IMR-90 (cell line): ENCODE measurements around the gene CARM1. TPM values are rescaled to one million over a fixed set of nuclear protein-coding genes. Genes with fewer than 3 reads are reported as not detected.

ENCODE experiments used
- ATAC-seq: fragments of 200-7000 bp; cut with Tn5 transposase; 2 replicates; pipeline ENCODE4 v1.9.1; 2020; ENCODE audit warnings: low read depth, mild to moderate bottlenecking, moderate library complexity
- BruUV-seq: library from RNA; stranded (reverse); fragments of 400-500 nt; replicated peaks from 2 replicates; lab custom pipeline; 2021; lab: Mats Ljungman, UMichigan
- CTCF ChIA-PET: fragments of 300-600 bp; formaldehyde crosslinking; extraction: SDS; loops from one replicate; lab custom pipeline; 2021; ENCODE audit warnings: antibody characterized with exemption; lab: Yijun Ruan, JAX
- POLR2A ChIA-PET: fragments of 300-600 bp; sonication (Branson Sonifier 250); formaldehyde crosslinking; loops from one replicate; lab custom pipeline; 2022; ENCODE audit warnings: antibody characterized with exemption; ENCODE audit not compliant: unreplicated experiment; lab: Charles Lee
- DNase-seq: peaks from one replicate; pipeline ENCODE4 v3.0.0; 2013
- H2AFZ ChIP-seq: replicated peaks from 2 replicates; pipeline ENCODE3; 2013; ENCODE audit warnings: low read length, mild to moderate bottlenecking; ENCODE audit not compliant: poor library complexity
- H2AK5ac ChIP-seq: 2 replicates; pipeline ENCODE4 v1.6.1; 2013; ENCODE audit warnings: low read depth, low read length, inconsistent platforms
- H2AK9ac ChIP-seq: replicated peaks from 2 replicates; pipeline ENCODE3; 2013; ENCODE audit warnings: mild to moderate bottlenecking, low read depth, low read length, moderate library complexity; ENCODE audit not compliant: poor library complexity
- H2BK120ac ChIP-seq: 2 replicates; pipeline ENCODE4 v1.6.1; 2013; ENCODE audit warnings: low read depth, low read length, inconsistent platforms
- H2BK15ac ChIP-seq: 3 replicates; pipeline ENCODE4 v1.6.1; 2013; ENCODE audit warnings: low read depth, low read length, inconsistent platforms
- H2BK20ac ChIP-seq: 2 replicates; pipeline ENCODE4 v1.6.1; 2013; ENCODE audit warnings: low read depth, mild to moderate bottlenecking, inconsistent platforms, low read length, moderate library complexity
- H2BK5ac ChIP-seq: 2 replicates; pipeline ENCODE4 v1.6.1; 2013; ENCODE audit warnings: mild to moderate bottlenecking, low read depth, low read length, inconsistent platforms; ENCODE audit not compliant: poor library complexity, severe bottlenecking
- H3K14ac ChIP-seq: replicated peaks from 2 replicates; pipeline ENCODE4 v1.6.1; 2013; ENCODE audit warnings: low read depth, low read length, inconsistent platforms
- H3K18ac ChIP-seq: 2 replicates; pipeline ENCODE4 v1.6.1; 2013; ENCODE audit warnings: low read depth, low read length, control low read depth
- H3K23ac ChIP-seq: 2 replicates; pipeline ENCODE4 v1.6.1; 2013; ENCODE audit warnings: low read depth, low read length, inconsistent platforms
- H3K27ac ChIP-seq: 2 replicates; pipeline ENCODE4 v1.5.1; 2013; ENCODE audit warnings: mild to moderate bottlenecking, control low read depth, low read length; ENCODE audit not compliant: insufficient read depth
- H3K27me3 ChIP-seq: 2 replicates; pipeline ENCODE4 v1.6.1; 2013; ENCODE audit warnings: low read length; ENCODE audit not compliant: control insufficient read depth, insufficient read depth
- H3K36me3 ChIP-seq: 2 replicates; pipeline ENCODE4 v1.6.1; 2013; ENCODE audit warnings: low read length, mixed read lengths; ENCODE audit not compliant: control insufficient read depth, insufficient read depth
- H3K4ac ChIP-seq: 2 replicates; pipeline ENCODE4 v1.6.1; 2013; ENCODE audit warnings: low read depth, low read length, inconsistent platforms
- H3K4me1 ChIP-seq: 2 replicates; pipeline ENCODE4 v1.6.1; 2013; ENCODE audit warnings: low read length, mixed read lengths; ENCODE audit not compliant: control insufficient read depth, insufficient read depth
- H3K4me2 ChIP-seq: 2 replicates; pipeline ENCODE4 v1.6.1; 2013; ENCODE audit warnings: low read depth, mild to moderate bottlenecking, control low read depth, low read length, moderate library complexity
- H3K4me3 ChIP-seq: 2 replicates; pipeline ENCODE4 v1.5.1; 2013; ENCODE audit warnings: low read depth, mild to moderate bottlenecking, control low read depth, low read length, moderate library complexity; ENCODE audit not compliant: insufficient read depth
- H3K56ac ChIP-seq: 2 replicates; pipeline ENCODE4 v1.6.1; 2013; ENCODE audit warnings: low read length, inconsistent platforms; ENCODE audit not compliant: insufficient read depth; ENCODE audit errors: extremely low read depth
- H3K79me1 ChIP-seq, 2 experiments: 2 replicates each; pipeline ENCODE4 v1.6.1; 2013; ENCODE audit warnings: low read length in 2 of 2, inconsistent platforms in 1 of 2, low read depth in 1 of 2
- H3K9ac ChIP-seq: 2 replicates; pipeline ENCODE4 v1.6.1; 2013; ENCODE audit warnings: low read depth, low read length, control low read depth
- H3K9me1 ChIP-seq: 2 replicates; pipeline ENCODE4 v1.6.1; 2013; ENCODE audit warnings: low read length, inconsistent platforms; ENCODE audit not compliant: insufficient read depth
- H3K9me3 ChIP-seq: 2 replicates; pipeline ENCODE4 v1.6.1; 2013; ENCODE audit warnings: low read length; ENCODE audit not compliant: control insufficient read depth, insufficient read depth
- H4K20me1 ChIP-seq: 2 replicates; pipeline ENCODE4 v1.6.1; 2013; ENCODE audit warnings: low read length, inconsistent platforms; ENCODE audit not compliant: insufficient read depth
- H4K5ac ChIP-seq: 2 replicates; pipeline ENCODE4 v1.6.1; 2013; ENCODE audit warnings: mild to moderate bottlenecking, low read depth, low read length, control low read depth
- H4K8ac ChIP-seq, 2 experiments: 2 replicates each; pipeline ENCODE4 v1.6.1; 2013; ENCODE audit warnings: low read depth in 2 of 2, low read length in 2 of 2, control low read depth in 1 of 2, inconsistent platforms in 1 of 2
- H4K91ac ChIP-seq: 2 replicates; pipeline ENCODE4 v1.6.1; 2013; ENCODE audit warnings: low read depth, low read length, inconsistent platforms; ENCODE audit not compliant: insufficient read depth
- BHLHE40 ChIP-seq: fragments of 150-350 bp; IDR thresholded peaks from 2 replicates; pipeline ENCODE4 v1.6.1; 2016; ENCODE audit warnings: mild to moderate bottlenecking, low read depth, low read length
- CEBPB ChIP-seq: IDR thresholded peaks from 2 replicates; pipeline ENCODE4 v1.6.1; 2012; ENCODE audit warnings: low read depth, low read length, improper control_type of control experiment
- FOS ChIP-seq: fragments of 150-350 bp; IDR thresholded peaks from 2 replicates; pipeline ENCODE4 v1.6.1; 2016; ENCODE audit warnings: low read depth, low read length
- MAFK ChIP-seq: IDR thresholded peaks from 2 replicates; pipeline ENCODE4 v1.6.1; 2012; ENCODE audit warnings: low read depth, low read length, improper control_type of control experiment
- MXI1 ChIP-seq: IDR thresholded peaks from 2 replicates; pipeline ENCODE4 v1.6.1; 2012; ENCODE audit warnings: low read depth, mild to moderate bottlenecking, low read length, moderate library complexity, borderline replicate concordance
- NFE2L2 ChIP-seq: fragments of 150-350 bp; IDR thresholded peaks from 2 replicates; pipeline ENCODE4 v1.6.1; 2016; ENCODE audit warnings: low read depth, mild to moderate bottlenecking, low read length
- POLR2A ChIP-seq: IDR thresholded peaks from 2 replicates; pipeline ENCODE4 v1.6.1; 2012; ENCODE audit warnings: mild to moderate bottlenecking, low read depth, low read length
- RAD21 ChIP-seq: IDR thresholded peaks from 2 replicates; pipeline ENCODE4 v1.6.1; 2012; ENCODE audit warnings: low read length, improper control_type of control experiment
- RCOR1 ChIP-seq: IDR thresholded peaks from 2 replicates; pipeline ENCODE4 v1.6.1; 2012; ENCODE audit warnings: mild to moderate bottlenecking, low read length, improper control_type of control experiment; ENCODE audit not compliant: insufficient replicate concordance
- RFX5 ChIP-seq: IDR thresholded peaks from 2 replicates; pipeline ENCODE4 v1.8.0; 2012; ENCODE audit warnings: low read depth, mild to moderate bottlenecking, low read length, moderate library complexity
- SMC3 ChIP-seq: fragments of 150-350 bp; IDR thresholded peaks from 2 replicates; pipeline ENCODE4 v1.6.1; 2016; ENCODE audit warnings: low read depth, mild to moderate bottlenecking, antibody characterized with exemption, low read length, moderate library complexity
- WGBS, 2 experiments: methylation state at CpG; one replicate each; pipeline versions ENCODE4 v1.1.5 to v1.1.7; 2013; ENCODE audit warnings: missing lambda C conversion rate in 2 of 2; ENCODE audit not compliant: insufficient read length in 1 of 2; ENCODE audit errors: extremely low coverage in 2 of 2; 5-methylcytosine and 5-hydroxymethylcytosine counted together
- dilution Hi-C: fragments of 300-500 bp; cut with HindIII; formaldehyde crosslinking; loops from one replicate; pipeline ENCODE4 v1.14.3; 2018; ENCODE audit warnings: low sequenced_read_pairs; ENCODE audit not compliant: unreplicated experiment
- in situ Hi-C: fragments of 300-500 bp; cut with MboI; formaldehyde crosslinking; loops from 3 replicates; pipeline ENCODE4 v1.14.3; 2019; ENCODE audit warnings: low sequenced_read_pairs, inconsistent platforms, mixed read lengths
- intact Hi-C: fragments of 100-400 bp; cut with micrococcal nuclease; formaldehyde crosslinking; loops from 2 replicates; pipeline ENCODE4 v1.10.0; 2022
- polyA plus RNA-seq, 3 experiments: library from polyadenylated mRNA; depleted of rRNA; stranded (reverse); fragments of >200 nt; gene quantifications; 2 replicates each; pipeline ENCODE4 v1.2.3, GENCODE V29; 2012; ENCODE audit warnings: low replicate concordance in 1 of 3
- total RNA-seq: library from RNA; depleted of rRNA; stranded (reverse); fragments of >200 nt; gene quantifications from 2 replicates; pipeline ENCODE4 v1.2.3, GENCODE V29; 2012
- TF ChIP-seq, protein P1 (sequence below): conservative IDR thresholded peaks from 2 replicates; pipeline ENCODE4 v1.5.1; 2012; ENCODE audit warnings: mild to moderate bottlenecking, low read depth, low read length, improper control_type of control experiment
- TF ChIP-seq, protein P2 (sequence below): fragments of 150-350 bp; IDR thresholded peaks from 2 replicates; pipeline ENCODE4 v1.6.1; 2016; ENCODE audit warnings: low read depth, mild to moderate bottlenecking, low read length, moderate library complexity, borderline replicate concordance
- TF ChIP-seq, protein P3 (sequence below): fragments of 150-350 bp; IDR thresholded peaks from 2 replicates; pipeline ENCODE4 v1.6.1; 2017; ENCODE audit warnings: mild to moderate bottlenecking, antibody characterized with exemption, low read length, low read depth

Gene CARM1
- total and polyA plus RNA-seq, 2 of the 4 experiments (the other 2 are of a cell fraction): 20.3 to 67.1 TPM

DNA sequence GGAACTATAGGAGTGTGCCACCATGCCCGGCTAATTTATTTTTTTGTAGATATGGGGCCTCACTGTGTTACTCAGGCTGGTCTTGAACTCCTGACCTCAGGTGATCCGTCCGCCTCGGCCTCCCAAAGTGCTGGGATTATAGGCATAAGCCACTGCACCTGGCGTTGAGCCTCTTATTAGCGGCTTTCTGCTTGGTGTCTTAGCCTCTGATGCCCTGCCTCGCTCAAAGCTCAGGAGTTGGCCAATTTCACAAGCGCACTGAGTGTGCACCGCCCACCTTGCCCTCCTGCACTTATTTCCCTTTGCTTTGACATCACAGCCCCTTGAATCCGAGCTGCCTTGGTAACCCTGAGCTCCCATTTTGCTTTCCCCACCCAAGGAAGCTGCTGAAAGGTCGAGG lies 47.0 kb downstream of the CARM1 start:
- Histone ChIP-seq H2AK9ac (no peak overlapping the region), H3K4me1 (peaks cover 12% of the 10 kb centered on the region), H2BK15ac (no peak overlapping the region), H3K56ac (no peak overlapping the region), H3K36me3 (peaks cover 60% of the 10 kb centered on the region), H3K4me3 (no peak overlapping the region), H3K18ac (no peak overlapping the region), H3K4me2 (no peak overlapping the region), H4K20me1 (peaks cover 14% of the 10 kb centered on the region), H3K27ac (no peak overlapping the region), H3K23ac (no peak overlapping the region), H3K9me1 (no peaks in the 10 kb centered on the region), H4K5ac (no peak overlapping the region), H2BK120ac (no peak overlapping the region), H2AK5ac (no peak overlapping the region), H4K91ac (no peak overlapping the region), H3K4ac (no peak overlapping the region), H2AFZ (no peak overlapping the region), H2BK20ac (no peak overlapping the region), H3K27me3 (no peaks in the 10 kb centered on the region), H3K9ac (no peak overlapping the region), H3K79me1 (peaks cover 9 to 23% of the 10 kb centered on the region in 2 experiments; a peak in 3 of 4 replicates), H2BK5ac (no peak overlapping the region), H3K14ac (no peak overlapping the region), H3K9me3 (no peaks in the 10 kb centered on the region), H4K8ac (no peak overlapping the region)
- ATAC-seq: no peak
- in situ Hi-C loops (no loop called here), intact Hi-C loops (no loop called here), dilution Hi-C loops (no loop called here)
- no peak for DNase-seq
- ChIA-PET CTCF (interaction anchor here (1.7 kb wide), 1 partner anchor 47 kb away, joined by 5 read pairs; no protein-coding TSS in a partner anchor), POLR2A (no interaction called here)
- no TSS peak for BruUV-seq
- TF ChIP-seq, protein P1, sequence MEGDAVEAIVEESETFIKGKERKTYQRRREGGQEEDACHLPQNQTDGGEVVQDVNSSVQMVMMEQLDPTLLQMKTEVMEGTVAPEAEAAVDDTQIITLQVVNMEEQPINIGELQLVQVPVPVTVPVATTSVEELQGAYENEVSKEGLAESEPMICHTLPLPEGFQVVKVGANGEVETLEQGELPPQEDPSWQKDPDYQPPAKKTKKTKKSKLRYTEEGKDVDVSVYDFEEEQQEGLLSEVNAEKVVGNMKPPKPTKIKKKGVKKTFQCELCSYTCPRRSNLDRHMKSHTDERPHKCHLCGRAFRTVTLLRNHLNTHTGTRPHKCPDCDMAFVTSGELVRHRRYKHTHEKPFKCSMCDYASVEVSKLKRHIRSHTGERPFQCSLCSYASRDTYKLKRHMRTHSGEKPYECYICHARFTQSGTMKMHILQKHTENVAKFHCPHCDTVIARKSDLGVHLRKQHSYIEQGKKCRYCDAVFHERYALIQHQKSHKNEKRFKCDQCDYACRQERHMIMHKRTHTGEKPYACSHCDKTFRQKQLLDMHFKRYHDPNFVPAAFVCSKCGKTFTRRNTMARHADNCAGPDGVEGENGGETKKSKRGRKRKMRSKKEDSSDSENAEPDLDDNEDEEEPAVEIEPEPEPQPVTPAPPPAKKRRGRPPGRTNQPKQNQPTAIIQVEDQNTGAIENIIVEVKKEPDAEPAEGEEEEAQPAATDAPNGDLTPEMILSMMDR: no peak
- TF ChIP-seq, protein P2, sequence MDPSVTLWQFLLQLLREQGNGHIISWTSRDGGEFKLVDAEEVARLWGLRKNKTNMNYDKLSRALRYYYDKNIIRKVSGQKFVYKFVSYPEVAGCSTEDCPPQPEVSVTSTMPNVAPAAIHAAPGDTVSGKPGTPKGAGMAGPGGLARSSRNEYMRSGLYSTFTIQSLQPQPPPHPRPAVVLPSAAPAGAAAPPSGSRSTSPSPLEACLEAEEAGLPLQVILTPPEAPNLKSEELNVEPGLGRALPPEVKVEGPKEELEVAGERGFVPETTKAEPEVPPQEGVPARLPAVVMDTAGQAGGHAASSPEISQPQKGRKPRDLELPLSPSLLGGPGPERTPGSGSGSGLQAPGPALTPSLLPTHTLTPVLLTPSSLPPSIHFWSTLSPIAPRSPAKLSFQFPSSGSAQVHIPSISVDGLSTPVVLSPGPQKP: no peak
- TF ChIP-seq, protein P3, sequence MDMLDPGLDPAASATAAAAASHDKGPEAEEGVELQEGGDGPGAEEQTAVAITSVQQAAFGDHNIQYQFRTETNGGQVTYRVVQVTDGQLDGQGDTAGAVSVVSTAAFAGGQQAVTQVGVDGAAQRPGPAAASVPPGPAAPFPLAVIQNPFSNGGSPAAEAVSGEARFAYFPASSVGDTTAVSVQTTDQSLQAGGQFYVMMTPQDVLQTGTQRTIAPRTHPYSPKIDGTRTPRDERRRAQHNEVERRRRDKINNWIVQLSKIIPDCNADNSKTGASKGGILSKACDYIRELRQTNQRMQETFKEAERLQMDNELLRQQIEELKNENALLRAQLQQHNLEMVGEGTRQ: no peak
- TF ChIP-seq BHLHE40: no peak
- no peak for TF ChIP-seq FOS
- no peak for TF ChIP-seq RFX5
- no peak for TF ChIP-seq NFE2L2
- no peak for TF ChIP-seq RAD21
- no peak for TF ChIP-seq POLR2A
- TF ChIP-seq SMC3: no peak
- TF ChIP-seq CEBPB: no peak
- no peak for TF ChIP-seq MAFK
- TF ChIP-seq RCOR1: no peak
- TF ChIP-seq MXI1: no peak
- WGBS, 2 experiments: 90% methylated on average over 8 of the region's 11 CpGs; no CpG with 5 or more reads in 1 of the 2 experiments
